IPS-NIHi11 (cell line): Measurements from ENCODE around the gene CRYL1.

Experiments
- DNase-seq: peaks from one replicate; pipeline ENCODE4 v3.0.0; 2012; ENCODE audit warnings: mixed read lengths, low spot score

CRYL1 gene

GRCh38 chr13:20494656-20495055 is 31.0 kb downstream of the CRYL1 start:
- no peak for DNase-seq

DNA sequence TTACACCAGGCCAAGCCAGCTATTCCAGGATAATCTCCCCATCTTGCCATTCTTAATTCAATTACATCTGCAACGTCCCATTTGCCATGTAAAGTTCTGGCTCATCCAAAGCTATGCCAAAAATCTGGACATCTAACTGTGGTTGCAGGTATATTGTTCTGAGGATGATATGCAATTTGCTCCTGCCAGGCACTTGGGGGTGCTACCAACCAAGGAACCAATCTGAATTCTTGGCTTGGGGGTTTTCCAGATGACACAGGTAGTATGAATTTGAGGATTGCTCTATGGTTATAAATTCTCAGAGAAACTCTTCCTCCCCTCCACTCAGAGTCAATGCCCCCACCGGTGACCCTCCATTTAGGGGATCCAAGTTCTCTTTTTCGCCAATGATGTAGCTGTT is 33.0 kb downstream of the CRYL1 start:
- DNase-seq, result peak; percentile 65

DNA sequence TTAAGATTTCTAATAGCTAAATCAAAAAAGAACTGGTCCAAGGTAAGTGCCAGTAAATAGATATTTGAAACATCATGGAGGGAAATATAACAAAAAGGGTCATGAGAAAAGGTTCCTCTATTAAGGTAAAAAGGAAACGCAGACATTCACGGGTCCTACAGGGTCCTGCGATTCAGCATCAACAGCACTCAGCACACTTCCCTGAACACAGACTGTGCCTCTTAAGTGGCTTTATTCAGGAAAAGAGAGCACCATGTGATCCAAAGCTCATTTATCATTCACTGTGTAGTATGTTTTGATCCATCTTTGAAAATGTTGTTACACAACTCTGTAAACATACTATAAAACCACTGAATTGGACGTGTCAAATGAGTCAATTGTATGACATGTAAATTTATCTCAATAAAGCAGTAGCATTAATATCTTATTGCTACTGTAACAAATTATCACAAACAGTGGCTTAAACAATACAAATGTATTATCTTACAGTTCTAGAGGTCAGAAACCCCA is 33.7 kb downstream of the CRYL1 start:
- DNase-seq, result no peak

DNA sequence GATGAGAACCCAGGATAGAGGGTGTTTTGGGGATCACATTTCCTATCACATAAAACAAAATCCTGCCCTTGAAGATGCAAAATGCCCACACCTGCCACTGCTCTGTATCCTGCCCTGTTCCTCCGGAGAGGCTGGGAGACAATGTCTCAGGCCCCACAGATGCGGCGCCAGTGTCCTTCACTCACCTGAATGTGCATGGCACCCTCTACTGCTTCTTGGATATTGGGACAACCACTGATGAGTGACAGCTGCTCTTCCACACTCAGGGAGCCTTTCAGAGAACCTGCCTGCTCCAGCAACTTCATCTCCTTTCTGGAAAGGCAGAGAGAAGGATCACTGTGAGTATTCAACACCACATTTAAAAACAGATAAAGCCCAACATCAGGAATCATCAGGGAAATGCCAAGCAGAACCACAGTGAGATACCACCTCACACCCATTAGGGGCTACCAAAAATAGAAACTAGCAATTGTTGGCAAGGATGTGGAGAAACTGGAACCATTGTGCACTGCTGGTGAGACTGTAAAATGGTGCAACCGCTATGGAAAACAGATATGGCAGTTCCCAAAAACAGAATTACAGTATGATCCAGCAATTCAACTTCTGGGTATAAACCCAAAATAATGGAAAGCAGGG is 36.4 kb downstream of the CRYL1 start:
- DNase-seq, result no peak

DNA sequence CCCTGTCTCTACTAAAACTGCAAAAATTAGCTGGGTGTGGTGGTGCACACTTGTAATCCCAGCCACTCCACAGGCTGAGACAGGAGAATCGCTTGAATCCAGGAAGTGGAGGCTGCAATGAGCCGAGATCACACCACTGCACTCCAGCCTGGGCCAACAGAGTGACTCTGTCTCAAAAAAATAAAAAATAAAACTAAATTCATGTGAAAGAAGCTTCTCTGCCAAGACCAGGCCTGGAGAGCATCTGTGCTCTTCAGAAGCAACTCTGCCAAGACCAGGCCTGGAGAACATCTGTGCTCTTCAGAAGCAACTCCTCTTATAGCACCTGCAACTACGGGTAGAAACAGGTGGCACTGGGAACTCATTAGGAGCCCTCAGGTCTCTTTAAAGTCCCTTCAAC is 37.7 kb downstream of the CRYL1 start:
- DNase-seq, result no peak

DNA sequence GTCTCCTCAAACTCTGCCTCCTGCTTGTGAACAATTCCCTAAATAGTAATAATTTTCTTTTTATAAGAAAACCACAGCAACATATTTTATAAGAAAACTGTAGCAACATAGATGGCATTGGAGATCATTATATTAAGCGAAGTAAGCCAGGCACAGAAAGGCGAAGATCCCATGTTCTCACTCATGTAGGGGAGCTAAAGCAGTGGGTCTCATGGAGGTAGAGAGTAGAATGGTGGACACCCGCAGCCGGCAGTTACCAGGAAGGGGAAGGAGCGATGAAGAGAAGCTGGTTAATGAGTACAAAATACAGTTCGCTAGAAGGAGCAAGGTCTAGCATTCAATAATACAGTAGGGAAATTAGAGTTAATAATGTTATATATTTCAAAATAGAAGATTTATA is 42.9 kb downstream of the CRYL1 start:
- no peak for DNase-seq

DNA sequence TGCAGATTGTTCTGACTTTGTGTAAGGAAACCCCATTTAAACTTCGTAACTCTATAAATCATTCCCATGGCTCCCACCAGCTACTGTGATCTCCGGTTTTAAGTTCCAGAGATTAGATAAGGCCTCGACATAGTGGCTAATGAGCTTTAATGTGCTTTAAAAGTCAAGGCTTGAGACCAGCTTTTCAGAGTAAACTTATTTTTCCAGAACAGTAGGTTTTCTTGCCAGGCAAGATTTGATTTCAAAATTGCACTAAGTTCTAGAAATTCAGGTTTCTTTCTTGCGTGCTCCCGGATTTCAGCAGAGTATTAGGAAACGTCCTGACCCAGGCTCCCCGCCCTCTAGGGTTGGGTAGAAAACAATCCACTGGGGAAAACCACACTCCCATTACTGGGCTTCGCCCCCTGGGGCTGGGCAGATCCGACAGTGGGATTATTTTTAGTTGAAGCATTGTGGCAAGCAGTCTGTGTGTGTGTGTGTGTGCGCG is 43.3 kb downstream of the CRYL1 start:
- DNase-seq, result no peak

DNA sequence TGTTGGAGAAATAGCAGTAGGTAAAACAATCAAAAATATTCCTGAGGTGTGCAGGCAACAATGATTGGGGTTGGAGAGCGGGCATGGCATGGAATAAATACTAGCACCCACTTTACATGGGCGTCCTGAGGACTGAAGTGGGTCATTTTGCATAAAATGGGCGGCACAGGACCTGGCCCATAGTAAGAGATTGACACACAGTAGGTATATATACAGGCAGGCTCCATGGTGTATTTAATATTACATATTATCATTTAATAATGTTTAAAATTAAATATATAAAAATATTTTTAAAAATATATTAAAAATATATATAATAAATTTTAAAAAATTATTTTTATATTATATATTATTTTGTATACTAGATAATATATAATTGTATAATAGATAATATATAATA is 48.3 kb downstream of the CRYL1 start:
- no peak for DNase-seq

GRCh38 chr13:20475927-20476691 is 49.5 kb downstream of the CRYL1 start:
- DNase-seq, result peak; percentile 62

- no peak for DNase-seq
Observed at GRCh38 chr13:20474515-20474914, 51.1 kb downstream of the CRYL1 start.

GRCh38 chr13:20473888-20474287 is 51.8 kb downstream of the CRYL1 start:
- DNase-seq, result no peak

DNA sequence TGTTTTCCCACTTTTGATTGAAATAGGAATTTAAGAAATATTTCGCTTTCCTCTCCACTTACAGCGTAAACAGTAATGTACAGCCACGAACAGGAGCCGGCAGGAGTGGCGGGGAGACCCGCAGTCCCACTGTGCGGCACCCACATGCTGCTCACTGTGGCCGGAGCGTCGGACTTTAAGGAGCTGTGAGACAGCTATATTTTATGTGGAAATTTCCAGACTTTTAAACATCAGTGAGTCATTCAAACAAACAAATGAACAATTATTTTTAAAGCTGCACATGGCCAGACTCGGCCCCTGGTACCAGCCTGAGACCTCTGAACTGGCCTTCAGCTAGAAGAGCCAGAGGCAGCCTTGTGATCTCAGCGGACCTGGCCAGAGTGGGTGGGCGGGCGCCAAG is 52.5 kb downstream of the CRYL1 start:
- DNase-seq, result no peak

DNA sequence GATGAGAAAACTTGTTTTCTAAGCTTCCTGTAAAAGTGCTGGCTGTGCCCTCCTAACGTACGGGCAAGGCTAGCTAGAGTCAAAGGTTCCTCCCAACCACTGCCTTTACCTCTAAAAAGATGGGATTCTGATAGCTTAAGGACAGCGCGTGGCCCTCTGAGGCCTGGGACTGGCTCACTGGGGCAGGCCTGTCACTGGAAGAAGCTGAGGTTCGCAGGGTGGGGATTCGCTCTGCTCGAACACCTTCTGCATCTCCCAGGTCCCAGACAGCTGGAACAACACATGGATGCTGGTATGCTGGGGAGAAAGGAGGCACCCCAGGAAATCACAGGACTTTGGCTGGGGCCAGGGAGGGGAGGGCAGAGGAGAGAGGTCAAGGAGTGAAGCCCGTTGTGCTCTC is 53.1 kb downstream of the CRYL1 start:
- no peak for DNase-seq

GRCh38 chr13:20470136-20470535 is 55.5 kb downstream of the CRYL1 start:
- no peak for DNase-seq

GRCh38 chr13:20466371-20466770 is 59.3 kb downstream of the CRYL1 start:
- DNase-seq, result no peak

DNA sequence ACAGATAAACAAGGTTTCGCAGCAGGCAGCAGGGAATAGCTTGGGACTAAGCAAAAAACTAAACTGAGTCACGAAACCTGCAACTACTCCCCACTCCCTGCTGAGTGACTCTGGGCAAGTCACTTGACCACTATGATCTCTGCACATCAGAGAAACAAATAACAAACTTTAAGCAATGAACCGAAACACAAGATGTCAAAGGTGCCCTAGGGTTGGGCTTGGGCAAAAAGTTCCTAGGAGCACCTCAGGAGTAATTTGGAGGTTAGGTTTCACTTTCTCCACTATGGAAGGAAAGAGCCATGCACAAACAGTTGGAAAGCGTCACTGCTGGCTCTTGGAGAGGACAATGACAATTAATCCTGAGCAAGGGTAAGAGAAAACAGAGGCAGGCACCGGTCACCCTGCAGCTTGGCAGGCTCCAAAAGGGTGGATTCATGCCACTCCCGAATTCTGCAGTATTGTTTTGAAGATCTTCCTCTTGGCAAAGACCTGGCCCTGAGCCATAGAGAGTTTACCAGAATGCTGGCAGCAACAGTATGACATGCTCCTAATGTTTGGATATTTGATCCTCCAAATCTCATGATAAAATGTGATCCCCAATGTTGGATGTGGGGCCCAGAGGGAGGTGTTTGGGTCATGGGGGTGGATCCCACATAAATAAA is 60.3 kb downstream of the CRYL1 start:
- DNase-seq, result no peak

GRCh38 chr13:20462921-20463320 is 62.7 kb downstream of the CRYL1 start:
- DNase-seq, result no peak

DNA sequence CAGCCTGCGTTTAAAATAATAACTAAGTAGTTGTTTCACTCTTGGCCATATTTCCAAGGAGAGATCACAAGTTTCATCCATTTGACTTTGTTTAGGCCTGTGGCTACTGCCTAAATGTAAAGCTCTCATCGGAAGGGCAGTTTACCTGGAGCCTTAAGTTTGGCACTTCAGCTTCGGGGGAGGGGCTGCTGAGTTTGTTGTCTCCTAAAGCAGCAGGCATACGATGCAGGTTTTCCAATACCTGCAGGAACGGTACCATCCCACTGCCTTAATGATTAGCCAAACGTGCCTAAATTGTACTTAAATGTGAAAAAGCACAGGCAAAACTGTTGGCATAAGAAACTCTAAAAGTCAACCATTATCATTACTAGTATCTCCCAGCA is 63.1 kb downstream of the CRYL1 start:
- peak; percentile 35 for DNase-seq

- no peak for DNase-seq
Observed at GRCh38 chr13:20461860-20462532, 63.7 kb downstream of the CRYL1 start.

DNA sequence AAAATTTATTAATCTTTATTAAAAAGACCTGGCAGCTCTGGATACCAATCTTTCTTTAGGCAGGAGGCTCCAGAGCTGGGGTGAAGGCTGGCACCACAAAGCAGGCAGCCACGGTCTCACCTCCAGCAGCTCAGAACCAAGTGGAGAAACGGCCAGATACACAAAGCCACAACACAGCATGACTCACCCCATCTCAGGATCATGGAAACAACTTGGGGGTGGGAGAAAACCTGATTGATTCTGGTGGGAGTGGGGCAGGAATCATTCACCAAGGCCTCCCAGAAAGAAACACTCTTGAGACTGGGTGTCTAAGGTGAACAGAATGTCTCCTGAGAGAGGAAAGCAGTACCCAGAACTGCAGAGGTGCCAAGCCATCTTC is 64.2 kb downstream of the CRYL1 start:
- no peak for DNase-seq

GRCh38 chr13:20460761-20461160 is 64.9 kb downstream of the CRYL1 start:
- DNase-seq, result no peak

DNA sequence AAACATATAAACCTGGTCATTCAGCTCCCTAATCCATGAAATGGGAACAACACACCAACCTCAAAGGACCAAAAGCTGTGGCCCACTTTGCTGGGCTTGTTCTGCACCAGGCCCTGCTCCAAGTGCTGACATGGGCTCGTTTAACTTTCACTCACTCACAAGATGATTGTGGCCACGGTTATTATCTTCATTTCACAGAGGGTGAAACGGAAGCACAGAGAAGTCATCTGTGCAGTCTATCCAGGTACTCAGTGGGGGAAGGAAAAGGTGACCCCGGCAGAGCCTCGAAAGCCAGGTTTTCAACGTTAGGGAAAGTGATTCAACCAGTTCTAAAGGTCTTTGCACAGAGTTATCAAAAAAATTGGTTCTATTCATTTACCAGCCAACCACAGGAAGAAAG is 68.0 kb downstream of the CRYL1 start:
- no peak for DNase-seq

GRCh38 chr13:20456737-20457136 is 68.9 kb downstream of the CRYL1 start:
- DNase-seq, result no peak
